GM19043 (cell line): ENCODE measurements around the gene CELF2.
A peak's percentile ranks its signal among the peaks of the same experiment; 100 is the strongest.
"Not testable (repeated sequence)": the region's sequence is repeated elsewhere in the genome, so short reads cannot be mapped to it uniquely, and the experiment has no call there.

Experiments
- ATAC-seq: cut with Tn5 transposase; IDR thresholded peaks from one replicate; pipeline ENCODE4 v1.9.1; 2021; ENCODE audit warnings: low read depth; ENCODE audit not compliant: unreplicated experiment

The CELF2 gene

GRCh38 chr10:11116817-11117216, 99.1 kb downstream of the CELF2 start:
- no peak for ATAC-seq

DNA sequence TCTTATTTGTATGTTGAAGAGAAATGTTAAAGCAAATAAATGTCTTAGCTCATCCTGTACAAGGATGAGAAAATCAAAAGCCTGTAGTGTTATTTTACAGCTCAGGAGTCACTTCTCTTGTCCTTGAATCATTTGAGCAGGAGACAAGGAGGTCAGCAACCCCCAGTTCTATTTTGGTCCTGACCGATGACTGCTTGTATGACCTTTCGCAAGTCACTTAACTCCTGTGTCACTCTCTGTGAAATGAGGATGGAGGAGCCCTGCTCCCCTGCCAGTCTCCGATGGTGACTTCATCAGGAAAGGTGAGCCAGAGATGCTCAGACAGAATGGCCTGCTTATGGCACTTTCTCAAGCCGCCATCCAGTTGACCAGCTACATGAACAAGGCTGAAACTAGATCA, 101.0 kb downstream of the CELF2 start:
- ATAC-seq, result no peak

- no peak for ATAC-seq
These were observed 102.2 kb downstream of the CELF2 start for GRCh38 chr10:11119843-11120242.

GRCh38 chr10:11120711-11121110, 103.0 kb downstream of the CELF2 start:
- no peak for ATAC-seq

DNA sequence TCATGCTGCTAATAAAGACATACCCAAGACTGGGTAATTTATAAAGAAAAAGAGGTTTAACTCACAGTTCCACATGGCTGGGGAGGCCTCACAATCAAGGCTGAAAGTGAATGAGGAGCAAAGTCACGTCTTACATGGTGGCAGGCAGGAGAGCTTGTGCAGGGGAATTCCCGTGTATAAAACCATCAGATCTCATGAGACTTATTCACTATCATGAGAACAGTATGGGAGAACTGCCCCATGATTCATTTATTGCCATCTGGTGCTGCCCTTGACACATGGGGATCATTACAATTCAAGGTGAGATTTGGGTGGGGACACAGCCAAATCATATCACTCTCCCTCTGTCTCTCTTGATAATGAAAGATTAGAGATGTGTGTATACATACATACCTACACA, 106.2 kb downstream of the CELF2 start:
- not testable (repeated sequence) for ATAC-seq

DNA sequence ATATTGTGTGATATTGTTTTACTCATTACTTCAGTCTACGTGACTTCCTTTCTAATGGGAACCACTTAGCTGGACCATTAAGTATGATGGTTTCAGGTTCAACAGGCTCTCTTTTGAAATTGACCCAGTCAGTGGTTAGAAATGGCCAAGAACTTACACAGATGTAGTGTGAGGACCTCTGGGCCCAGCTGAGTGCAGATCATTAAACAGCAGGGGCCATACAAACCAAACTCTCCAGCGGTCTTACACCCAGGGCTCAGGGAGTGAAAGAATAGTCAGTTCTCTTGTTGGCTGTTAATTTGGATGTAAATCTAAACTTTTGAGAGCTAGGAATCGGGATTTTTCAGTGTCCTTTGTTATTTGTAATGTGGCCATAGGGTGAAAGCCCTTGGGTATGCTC, 107.3 kb downstream of the CELF2 start:
- ATAC-seq, result no peak

DNA sequence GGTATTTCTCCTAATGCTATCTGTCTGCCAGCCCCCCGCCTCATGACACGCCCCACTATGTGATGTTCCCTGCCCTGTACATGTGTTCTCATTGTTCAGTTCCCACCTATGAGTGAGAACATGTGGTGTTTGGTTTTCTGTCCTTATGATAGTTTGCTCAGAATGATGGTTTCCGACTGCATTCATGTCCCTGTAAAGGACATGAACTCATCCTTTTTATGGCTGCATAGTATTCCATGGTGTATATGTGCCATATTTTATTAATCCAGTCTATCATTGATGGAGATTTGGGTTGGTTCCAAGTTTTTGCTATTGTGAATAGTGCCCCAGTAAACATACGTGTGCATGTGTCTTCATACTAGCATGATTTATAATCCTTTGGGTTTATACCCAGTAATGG, 109.3 kb downstream of the CELF2 start:
- not testable (repeated sequence) for ATAC-seq

DNA sequence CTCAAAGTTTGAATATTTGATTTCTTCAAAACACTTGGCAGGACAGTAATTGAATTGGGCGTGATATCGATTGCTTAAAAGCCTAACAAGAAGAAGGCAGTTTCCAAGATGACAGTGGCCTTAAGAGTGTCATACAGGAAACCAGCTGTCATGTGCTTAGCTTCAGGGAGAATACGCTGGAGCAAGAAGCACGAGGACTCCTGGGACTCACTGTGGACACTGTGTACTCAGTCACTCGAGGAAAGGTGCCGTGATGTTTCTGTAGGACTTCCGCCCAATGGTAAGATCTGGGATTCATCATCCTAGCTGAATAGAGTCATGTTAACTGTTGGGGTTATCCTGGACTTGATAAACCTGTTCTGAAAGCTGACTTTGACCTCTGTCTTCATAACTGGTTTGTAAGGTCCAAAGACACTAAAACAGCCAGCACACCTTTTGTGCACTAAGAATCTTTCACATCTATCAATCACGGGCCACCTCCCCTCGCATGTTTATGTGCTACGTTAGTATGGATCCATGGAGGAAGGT, 113.5 kb downstream of the CELF2 start:
- ATAC-seq, result no peak

DNA sequence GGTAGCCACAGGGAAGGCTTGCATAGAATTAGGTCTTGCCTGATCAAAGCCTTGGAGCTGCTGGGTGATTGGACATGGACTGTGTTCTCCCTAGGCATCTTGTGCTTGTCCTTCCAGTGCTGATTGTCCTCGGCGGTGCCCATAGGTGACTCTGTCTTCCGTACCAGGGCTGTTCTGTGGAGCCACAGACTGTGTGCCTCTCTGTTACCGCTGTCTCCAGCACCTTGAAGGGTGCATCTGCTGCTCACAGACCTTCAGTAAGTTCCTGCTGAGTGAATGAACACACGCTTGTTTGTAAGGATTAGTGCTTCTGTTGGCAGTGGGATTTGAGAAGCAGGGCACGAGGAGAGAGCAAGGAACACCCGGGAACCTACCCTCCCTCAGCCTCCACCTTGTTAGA, 116.7 kb downstream of the CELF2 start:
- ATAC-seq, result no peak

DNA sequence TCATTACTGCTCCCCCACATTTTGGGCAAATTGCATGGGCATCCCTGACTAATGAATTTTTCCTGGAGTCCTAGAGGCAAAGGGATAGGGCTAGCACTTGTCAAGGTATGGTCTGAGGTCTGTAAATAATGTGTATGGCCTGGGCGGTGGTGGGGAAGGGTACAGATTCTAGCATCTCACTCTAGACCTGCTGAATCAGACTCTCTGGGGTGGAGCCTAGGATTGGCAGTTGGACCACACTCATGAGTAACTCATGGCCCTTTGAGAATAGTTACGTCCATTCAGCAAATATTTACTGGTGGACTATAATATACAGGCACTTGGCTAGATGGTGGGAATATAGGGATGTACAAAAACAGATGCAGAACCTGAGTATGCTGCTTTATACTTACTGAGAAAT, 118.0 kb downstream of the CELF2 start:
- ATAC-seq, result no peak

GRCh38 chr10:11138314-11139033, 120.8 kb downstream of the CELF2 start:
- ATAC-seq, result no peak

GRCh38 chr10:11140963-11141362, 123.3 kb downstream of the CELF2 start:
- no peak for ATAC-seq

- no peak for ATAC-seq
These were observed 124.0 kb downstream of the CELF2 start for GRCh38 chr10:11141571-11142091.

GRCh38 chr10:11142777-11143176, 125.1 kb downstream of the CELF2 start:
- ATAC-seq, result no peak

GRCh38 chr10:11143242-11143641, 125.6 kb downstream of the CELF2 start:
- ATAC-seq, result no peak

DNA sequence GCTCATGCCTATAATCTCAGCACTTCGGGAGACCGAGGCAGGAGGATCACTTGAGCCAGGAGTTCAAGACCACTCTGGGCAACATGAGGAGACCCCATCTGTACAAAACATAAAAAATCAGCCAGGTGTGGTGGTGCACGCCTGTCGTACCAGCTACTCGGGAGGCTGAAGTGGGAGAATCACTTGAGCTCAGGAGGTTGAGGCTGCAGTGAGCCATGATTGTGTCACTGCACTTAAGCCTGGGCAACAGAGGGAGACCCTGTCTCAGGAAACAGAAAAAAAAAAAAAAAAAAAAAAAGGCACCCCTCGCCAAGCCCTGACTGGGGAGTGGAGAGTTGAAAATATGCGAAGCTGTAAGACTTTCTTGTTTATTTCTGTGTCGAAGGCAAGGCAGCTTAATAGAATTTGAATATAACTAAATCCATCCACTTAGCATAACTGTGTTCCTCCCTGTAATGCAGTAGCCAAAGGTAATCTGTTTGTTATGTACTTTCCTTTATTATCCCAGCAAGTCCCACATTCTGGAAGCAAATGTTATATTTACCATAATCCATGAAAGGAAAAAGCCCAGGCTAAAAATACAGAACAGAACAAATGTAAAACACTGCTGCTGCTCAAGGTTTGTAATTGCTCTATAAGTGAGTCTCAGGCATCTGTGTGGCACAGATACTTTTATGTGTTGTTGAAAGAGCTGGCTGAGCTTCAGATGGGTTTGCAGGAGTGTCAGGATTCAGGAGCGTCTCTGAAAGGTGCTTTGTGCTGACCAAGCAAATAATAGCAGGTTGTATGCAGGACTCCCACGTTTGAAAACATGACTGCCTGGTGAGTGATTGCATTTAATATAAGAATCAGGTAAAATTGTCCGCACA, 127.2 kb downstream of the CELF2 start:
- ATAC-seq, result peak; percentile 12

GRCh38 chr10:11145495-11145855, 127.8 kb downstream of the CELF2 start:
- ATAC-seq, result peak; percentile 85

DNA sequence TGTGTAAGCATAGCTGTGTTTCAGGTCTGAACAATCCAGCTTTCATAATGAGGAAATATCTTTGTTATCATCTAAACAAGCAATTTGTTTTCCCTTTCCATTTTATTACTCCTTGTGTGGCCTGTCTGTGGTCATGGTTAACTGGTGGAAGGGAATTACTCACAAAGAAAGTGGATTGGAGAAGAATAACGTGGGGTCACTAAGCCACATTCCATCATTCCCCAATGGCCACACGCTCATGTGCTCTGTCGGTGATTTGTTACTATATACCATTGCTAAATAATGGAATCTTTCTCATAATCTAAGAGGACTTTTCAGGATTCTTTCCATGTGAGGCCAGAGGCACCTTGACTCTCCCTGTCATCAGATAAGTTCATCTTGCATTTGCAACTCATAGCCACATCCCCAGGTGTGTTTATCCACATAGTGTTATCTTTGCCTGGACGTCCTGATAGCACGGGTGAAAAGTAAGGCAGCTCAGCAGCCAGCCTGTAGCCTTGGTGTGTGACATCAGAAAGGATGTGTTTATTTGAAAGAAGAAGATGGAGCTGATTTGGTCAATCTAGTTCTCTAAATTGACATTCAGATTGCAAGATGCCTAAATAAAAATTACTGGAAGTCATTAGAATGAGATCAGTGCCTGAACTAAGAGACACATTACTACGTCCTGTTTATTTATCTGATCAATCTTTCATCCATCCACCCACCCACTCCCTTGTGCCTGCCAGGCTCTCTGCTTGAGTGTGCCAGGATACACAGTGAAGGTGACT, 128.9 kb downstream of the CELF2 start:
- ATAC-seq, result no peak

GRCh38 chr10:11147722-11148121, 130.1 kb downstream of the CELF2 start:
- ATAC-seq, result no peak

DNA sequence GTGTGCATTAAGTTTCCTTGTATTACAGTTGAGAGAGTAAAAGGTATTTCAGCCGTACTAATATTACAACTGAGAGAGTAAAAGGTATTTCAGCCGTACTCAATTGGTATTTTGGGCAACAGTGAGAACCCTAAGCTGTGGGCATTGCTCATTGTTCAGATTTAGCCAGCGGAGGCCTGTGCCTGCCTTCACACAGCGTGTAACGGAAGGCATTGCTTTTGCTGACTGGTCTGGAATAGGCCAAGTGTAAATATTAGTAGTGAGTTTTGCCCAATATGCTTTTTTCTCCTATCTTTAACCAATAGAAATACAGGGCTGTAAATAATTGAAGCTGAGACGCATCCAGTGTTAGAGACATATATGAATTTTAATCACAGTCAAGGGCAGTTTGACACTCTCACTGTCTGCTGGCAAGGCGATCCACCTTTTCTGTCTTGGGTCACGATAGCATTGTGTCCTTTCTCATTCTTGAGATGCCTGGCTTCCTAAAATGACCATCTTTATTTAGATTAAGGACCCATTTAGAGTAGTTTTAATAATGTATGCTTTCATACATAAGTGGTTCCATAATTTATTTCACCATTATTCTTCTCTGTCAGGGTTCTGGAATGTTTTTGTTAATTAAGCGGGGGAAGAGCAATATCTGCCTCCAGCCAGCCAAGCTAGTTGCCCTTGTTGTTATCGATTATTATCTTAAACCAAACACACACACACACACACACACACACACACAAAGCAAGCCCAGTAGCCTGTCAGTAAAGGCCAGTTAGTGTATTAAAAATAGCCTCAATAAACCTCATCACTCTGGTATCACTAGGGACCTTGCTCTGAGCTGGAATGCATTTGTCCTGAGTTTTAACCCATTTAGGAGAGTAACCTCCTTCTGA, 130.7 kb downstream of the CELF2 start:
- ATAC-seq, result no peak
